Measurements from ENCODE around the gene ULK4.
"Not testable (repeated sequence)": the region's sequence is repeated elsewhere in the genome, so short reads cannot be mapped to it uniquely, and the experiment has no call there.

ULK4 gene

GRCh38 chr3:41507336-41508062, 454.4 kb downstream of the ULK4 start:
- DNase-seq (ENCODE audit: low read depth in 1 of 2, low spot score in 1 of 2) = no peak

- DNase-seq (ENCODE audit: low read depth in 1 of 2, low spot score in 1 of 2) = no peak
Measured at GRCh38 chr3:41503998-41504623, 457.8 kb downstream of the ULK4 start.

- no peak for DNase-seq (ENCODE audit: low read depth in 1 of 2, low spot score in 1 of 2)
Measured at GRCh38 chr3:41502481-41502880, 459.4 kb downstream of the ULK4 start.

GRCh38 chr3:41502023-41502422, 459.9 kb downstream of the ULK4 start:
- DNase-seq (ENCODE audit: low read depth in 1 of 2, low spot score in 1 of 2) = no peak

GRCh38 chr3:41498847-41499246, 463.1 kb downstream of the ULK4 start:
- no peak for DNase-seq (ENCODE audit: low read depth in 1 of 2, low spot score in 1 of 2)

GRCh38 chr3:41490360-41490759, 471.5 kb downstream of the ULK4 start:
- DNase-seq (ENCODE audit: low read depth in 1 of 2, low spot score in 1 of 2) = no peak

GRCh38 chr3:41489231-41489630, 472.7 kb downstream of the ULK4 start:
- DNase-seq (ENCODE audit: low read depth in 1 of 2, low spot score in 1 of 2) = no peak

GRCh38 chr3:41488501-41488900, 473.4 kb downstream of the ULK4 start:
- DNase-seq (ENCODE audit: low read depth in 1 of 2, low spot score in 1 of 2) = no peak

GRCh38 chr3:41485484-41485883, 476.4 kb downstream of the ULK4 start:
- DNase-seq (ENCODE audit: low read depth in 1 of 2, low spot score in 1 of 2) = no peak

GRCh38 chr3:41482134-41482533, 479.8 kb downstream of the ULK4 start:
- DNase-seq (ENCODE audit: low read depth in 1 of 2, low spot score in 1 of 2) = no peak

GRCh38 chr3:41478278-41478677, 483.6 kb downstream of the ULK4 start:
- no peak for DNase-seq (ENCODE audit: low read depth in 1 of 2, low spot score in 1 of 2)

GRCh38 chr3:41477399-41478014, 484.4 kb downstream of the ULK4 start:
- DNase-seq (ENCODE audit: low read depth in 1 of 2, low spot score in 1 of 2) = no peak

GRCh38 chr3:41469083-41469482, 492.8 kb downstream of the ULK4 start:
- no peak for DNase-seq (ENCODE audit: low read depth in 1 of 2, low spot score in 1 of 2)

GRCh38 chr3:41467481-41467880, 494.4 kb downstream of the ULK4 start:
- no peak for DNase-seq (ENCODE audit: low read depth in 1 of 2, low spot score in 1 of 2)

- DNase-seq (ENCODE audit: low read depth in 1 of 2, low spot score in 1 of 2) = no peak
Measured at GRCh38 chr3:41464858-41465257, 497.0 kb downstream of the ULK4 start.

- DNase-seq (ENCODE audit: low read depth in 1 of 2, low spot score in 1 of 2) = no peak
Measured at GRCh38 chr3:41464401-41464800, 497.5 kb downstream of the ULK4 start.

GRCh38 chr3:41462103-41462691, 499.7 kb downstream of the ULK4 start:
- DNase-seq (ENCODE audit: low read depth in 1 of 2, low spot score in 1 of 2) = no peak

GRCh38 chr3:41460736-41461135, 501.2 kb downstream of the ULK4 start:
- no peak for DNase-seq (ENCODE audit: low read depth in 1 of 2, low spot score in 1 of 2)

- DNase-seq (ENCODE audit: low read depth in 1 of 2, low spot score in 1 of 2) = no peak
Measured at GRCh38 chr3:41457176-41457575, 504.7 kb downstream of the ULK4 start.

- no peak for DNase-seq (ENCODE audit: low read depth in 1 of 2, low spot score in 1 of 2)
Measured at GRCh38 chr3:41456162-41456561, 505.7 kb downstream of the ULK4 start.

GRCh38 chr3:41453618-41454017, 508.3 kb downstream of the ULK4 start:
- DNase-seq (ENCODE audit: low read depth in 1 of 2, low spot score in 1 of 2) = not testable (repeated sequence)
